GM13976 (cell line): Measurements from ENCODE around the gene ABLIM3.
A peak's percentile ranks its signal among the peaks of the same experiment; 100 is the strongest.

Experiments
- DNase-seq: peaks from one replicate; pipeline ENCODE4 v3.0.0; 2012; ENCODE audit warnings: low spot score
- CTCF ChIP-seq: IDR thresholded peaks from 2 replicates; pipeline ENCODE4 v1.5.1; 2012; ENCODE audit warnings: borderline replicate concordance, mild to moderate bottlenecking; ENCODE audit not compliant: insufficient read depth; ENCODE audit errors: extremely low read depth, missing control alignments, control extremely low read depth
- in situ Hi-C: fragments of 300-500 bp; cut with MboI; formaldehyde crosslinking; loops from one replicate; pipeline ENCODE4 v1.12.0; 2022; ENCODE audit warnings: low sequenced_read_pairs, mixed read lengths, inconsistent platforms; ENCODE audit not compliant: unreplicated experiment

Gene ABLIM3

GRCh38 chr5:149239917-149240316 is 98.6 kb downstream of the ABLIM3 start:
- TF ChIP-seq CTCF, result no peak
- in situ Hi-C loops, result no loop called here
- no peak for DNase-seq

- TF ChIP-seq CTCF, result no peak
- in situ Hi-C loops, result no loop called here
- peak; percentile 30 for DNase-seq
Observed at GRCh38 chr5:149240354-149240998, 99.2 kb downstream of the ABLIM3 start.

- TF ChIP-seq CTCF, result no peak
- in situ Hi-C loops, result no loop called here
- no peak for DNase-seq
Observed at GRCh38 chr5:149242339-149242738, 101.0 kb downstream of the ABLIM3 start.

- in situ Hi-C loops, result no loop called here
- no peak for DNase-seq
Observed at GRCh38 chr5:149246906-149247305, 105.6 kb downstream of the ABLIM3 start.

GRCh38 chr5:149247726-149248125 is 106.4 kb downstream of the ABLIM3 start:
- in situ Hi-C loops, result no loop called here
- no peak for DNase-seq
- TF ChIP-seq CTCF, result no peak

More at GRCh38 chr5:149246906-149247305, 105.6 kb downstream of the ABLIM3 start:
- no peak for TF ChIP-seq CTCF

- in situ Hi-C loops, result loop anchor here (25.0 kb wide), 1 partner anchor 514 kb away; no protein-coding TSS in a partner anchor
Observed at GRCh38 chr5:149251546-149251945, 110.3 kb downstream of the ABLIM3 start.

More at GRCh38 chr5:149251546-149251945, 110.3 kb downstream of the ABLIM3 start:
- TF ChIP-seq CTCF, result no peak
- no peak for DNase-seq
